HG02588 (cell line): ENCODE data around the gene E4F1.

Source experiments
- ATAC-seq: cut with Tn5 transposase; IDR thresholded peaks from one replicate; pipeline ENCODE4 v1.9.1; 2021; ENCODE audit warnings: mild to moderate bottlenecking, moderate library complexity; ENCODE audit not compliant: unreplicated experiment

Gene E4F1

DNA sequence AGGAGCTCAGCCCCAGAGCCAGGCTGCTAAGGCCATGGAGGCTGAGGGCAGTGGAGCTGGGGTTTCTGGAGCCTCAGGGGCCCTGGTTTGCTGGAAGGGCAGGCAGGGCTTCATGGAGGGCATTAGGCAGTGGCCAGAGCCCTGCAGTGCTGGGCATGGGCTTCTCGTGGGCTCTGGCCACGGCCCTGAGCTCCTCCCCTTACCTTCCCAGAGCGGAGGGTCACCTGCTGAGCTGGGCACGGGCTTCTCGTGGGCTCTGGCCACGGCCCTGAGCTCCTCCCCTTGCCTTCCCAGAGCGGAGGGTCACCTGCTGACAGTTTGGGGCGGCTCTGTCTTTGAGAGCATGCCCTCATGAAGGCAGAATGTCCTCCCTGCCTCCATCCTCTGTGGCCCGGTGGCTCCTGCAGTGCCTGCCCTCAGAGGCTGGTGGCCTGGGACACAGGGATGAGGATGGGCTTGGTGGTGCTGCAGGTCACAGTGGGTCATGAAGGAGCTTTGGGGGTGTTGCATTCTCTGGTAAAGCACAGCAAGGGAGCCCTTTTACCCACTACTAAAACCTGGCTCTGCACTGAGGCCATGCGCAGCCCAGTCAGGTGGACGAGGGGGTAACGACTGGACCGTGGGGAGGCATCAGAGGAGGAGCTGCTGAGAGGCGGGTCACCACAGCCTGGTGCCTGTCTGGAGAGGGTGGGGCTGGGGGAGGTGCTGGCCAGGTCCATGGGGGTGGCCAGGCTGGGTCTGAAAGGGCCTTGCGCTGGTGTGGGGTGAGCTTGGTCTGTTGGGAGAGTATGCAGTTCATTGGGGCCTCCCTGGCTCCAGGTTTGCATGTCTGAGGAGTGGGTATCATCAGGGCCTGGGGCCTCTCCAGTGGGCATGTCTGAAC is 47.4 kb downstream of the E4F1 start:
- ATAC-seq = no peak

DNA sequence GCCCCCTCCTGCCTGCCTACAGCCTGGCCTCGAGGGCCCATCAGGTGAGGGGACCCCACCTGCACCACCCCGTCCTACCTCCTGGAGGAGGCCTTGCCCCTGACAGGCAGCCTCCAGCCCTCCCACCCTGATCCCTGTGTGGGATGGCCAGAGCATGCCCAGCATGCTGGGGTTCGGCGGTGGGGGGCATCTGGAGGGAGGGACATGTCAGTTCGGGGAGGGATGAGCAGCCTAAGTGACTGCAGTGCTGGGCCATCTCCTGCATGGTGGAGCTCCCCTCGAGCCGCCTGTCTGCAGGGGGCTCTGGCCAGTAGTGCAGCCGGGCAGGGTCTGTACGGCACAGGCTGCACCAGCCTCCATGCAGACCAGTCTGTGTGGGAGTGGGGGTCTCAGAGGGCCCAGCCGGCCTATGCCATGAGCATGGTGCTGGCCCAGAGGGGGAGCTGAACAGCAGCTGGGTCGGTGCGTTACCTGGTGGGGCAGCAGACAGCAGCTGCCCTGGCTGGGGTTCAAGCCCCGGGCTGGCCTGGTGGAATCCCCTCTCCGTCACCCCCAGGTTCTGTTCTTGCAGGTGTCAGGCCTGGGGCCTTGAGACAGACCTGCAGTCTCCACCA is 48.6 kb downstream of the E4F1 start:
- ATAC-seq = no peak

DNA sequence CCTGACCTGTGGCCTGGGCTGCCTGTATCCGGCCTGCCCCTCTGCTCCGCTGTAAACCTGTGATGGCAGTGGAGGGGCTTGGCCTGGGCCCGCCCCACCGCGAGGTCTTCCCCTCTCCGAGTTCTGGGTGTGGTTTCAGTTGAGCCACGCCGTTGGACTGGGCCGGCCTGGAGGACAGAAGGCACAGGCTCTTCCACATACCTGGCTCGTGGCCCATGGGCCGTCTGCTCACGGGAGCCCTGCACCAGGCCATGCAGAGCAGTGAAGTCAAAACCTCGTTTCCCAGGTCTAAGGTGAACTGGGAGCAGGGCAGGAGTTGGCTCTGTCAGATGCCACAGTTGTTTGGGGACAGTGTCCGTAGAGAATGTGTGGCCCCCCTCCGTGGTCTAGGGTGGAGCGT is 50.1 kb downstream of the E4F1 start:
- no peak for ATAC-seq

DNA sequence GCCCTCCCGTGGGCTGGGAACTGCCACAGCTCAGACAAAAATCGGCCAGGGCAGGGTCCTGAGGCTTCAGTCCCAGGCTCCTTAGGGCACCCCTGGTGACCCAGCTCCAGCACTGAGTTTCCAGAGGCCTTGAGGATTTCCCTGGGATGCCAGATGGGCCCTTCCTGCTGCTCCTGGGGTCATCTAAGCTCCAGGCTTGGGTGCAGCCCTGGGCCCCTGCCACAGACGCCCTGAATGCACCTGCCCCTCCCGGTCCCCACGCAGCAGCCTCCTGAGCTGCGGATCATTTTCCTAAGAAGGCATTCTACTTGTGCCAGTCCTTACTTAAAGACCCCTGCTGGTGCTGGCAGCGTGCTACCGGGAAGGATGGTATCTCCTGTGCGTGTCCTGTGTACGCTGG is 50.5 kb downstream of the E4F1 start:
- ATAC-seq = no peak

DNA sequence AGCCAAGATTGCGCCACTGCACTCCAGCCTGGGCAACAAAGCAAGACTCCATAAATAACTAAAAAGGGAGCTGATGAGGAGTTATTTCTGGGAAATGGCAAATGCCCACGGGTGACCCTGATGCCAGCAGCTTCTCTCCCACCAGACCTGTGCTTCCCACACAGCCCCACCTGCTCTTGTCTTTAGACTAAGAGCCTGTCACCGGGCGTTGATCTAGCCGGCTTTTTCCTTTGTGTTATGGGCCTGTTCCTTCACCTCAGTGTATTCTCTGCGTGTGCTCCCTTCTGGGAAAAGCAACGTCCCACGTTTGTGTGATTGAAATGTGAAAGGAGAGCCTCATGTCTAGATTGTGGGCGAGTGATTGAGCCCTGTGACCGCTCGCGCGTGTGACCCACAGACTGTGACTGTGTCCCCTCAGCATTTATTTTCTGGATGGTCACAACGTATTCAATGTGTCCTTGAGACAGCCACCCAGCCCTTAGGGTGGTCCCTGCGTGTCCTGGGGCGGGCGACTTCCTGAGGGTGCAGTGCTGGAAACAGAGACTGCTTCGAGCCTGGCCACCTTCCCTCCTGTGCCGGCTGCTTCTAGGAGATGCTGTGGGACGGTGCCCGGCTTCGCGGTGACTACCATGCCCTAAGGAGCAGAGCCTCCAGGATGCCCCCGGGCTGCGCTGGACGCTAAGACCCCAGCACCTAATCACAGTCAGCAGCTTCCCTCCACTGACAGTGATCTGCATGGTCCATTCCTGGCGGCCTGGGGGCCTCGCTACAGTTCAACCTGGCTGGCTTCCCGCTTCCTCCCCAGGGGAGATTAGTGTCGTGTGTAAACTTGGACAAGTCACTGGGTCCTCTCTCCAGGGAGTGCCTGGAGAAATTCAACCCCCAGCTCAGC is 52.3 kb downstream of the E4F1 start:
- ATAC-seq = no peak

DNA sequence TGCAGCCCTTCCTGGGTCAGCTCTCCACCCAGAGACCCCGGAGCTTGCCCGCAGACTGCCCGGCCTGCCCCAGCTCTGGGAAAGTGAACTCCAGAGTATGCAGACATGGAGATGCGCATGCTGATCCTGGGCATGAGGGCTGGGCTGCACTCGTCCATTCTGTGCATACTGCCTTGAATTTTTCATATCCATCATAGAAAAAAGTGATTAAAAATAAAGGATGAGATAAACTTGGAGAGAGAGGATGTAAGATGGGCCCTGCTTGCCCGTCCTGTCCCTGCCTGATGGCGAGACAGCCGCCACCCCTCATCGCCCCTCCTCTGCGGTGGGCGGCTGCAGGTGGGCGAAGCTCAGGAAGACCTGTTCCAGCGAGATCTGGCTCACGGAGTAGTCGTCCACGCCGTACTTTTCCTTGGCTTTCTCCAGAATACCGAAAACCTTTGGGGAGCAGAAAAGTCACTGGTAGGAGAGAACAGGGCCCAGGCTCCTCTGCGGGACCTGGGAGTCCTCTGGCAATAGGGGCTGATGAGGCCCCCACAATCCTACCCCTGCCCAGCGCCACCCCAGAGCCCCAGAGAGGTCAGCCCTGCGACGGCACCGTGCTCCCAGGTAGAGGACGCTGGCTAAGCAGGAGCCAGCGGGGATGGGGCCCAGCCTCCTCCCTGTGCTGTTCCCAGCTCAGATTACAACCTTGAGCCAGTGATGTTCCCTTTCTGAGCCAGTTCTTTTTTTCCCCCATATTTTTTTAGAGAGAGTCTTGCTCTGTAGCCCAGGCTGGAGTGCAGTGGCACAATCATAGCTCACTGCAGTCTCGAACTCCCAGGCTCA is 53.2 kb downstream of the E4F1 start:
- ATAC-seq = no peak

DNA sequence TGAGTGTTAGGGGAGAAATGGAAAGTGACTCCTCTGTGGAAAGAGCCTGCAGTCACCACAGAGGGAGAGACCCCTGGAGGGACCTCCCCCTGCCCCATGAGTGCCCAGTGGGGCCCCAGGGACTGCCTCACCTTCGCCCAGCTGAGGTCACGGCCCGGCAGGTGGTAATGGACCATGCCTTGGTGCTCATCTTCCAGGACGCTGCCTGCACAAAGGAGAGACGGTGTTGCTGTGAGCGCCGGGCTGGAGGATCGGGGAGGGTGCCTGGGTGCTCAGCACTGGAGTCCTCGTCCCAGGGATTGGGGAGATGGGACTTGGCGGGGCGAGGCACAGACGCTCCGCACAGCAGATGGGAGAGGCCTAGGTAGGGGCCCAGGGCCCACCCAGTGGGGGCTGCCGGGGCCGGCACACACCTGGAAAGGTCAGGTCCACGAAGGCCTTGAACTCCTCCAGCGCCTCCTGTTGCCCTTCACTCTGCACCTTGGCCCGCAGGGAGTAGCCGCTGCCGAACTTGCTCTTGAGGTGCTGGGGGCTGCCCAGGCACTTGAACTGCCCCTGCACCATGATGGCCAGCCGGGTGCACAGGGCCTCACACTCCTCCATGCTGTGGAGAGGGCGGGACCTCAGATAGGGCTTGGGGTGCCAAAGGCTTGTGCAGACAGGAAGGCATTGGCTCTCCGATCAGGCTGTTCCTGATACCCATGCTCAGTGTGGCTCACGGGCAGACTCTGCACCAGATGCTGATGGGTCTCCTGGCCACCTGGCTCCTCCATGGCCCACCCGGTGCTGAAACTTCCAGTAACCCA is 54.3 kb downstream of the E4F1 start:
- ATAC-seq = no peak

DNA sequence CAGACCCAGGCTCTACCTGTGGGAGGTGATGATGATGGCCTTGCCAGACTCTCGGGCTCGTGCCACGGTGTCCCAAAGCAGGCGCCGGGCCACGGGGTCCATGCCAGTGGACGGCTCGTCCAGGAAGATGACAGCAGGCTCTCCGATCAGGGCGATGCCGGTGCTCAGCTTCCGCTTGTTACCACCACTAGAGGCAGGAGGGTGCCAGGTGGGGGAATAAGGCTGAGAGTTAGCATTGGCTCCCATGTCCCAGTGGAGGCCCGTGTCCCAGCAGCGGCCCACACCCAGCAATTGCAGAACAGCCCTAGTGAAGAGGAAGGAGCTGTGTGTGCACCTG is 54.8 kb downstream of the E4F1 start:
- no peak for ATAC-seq

DNA sequence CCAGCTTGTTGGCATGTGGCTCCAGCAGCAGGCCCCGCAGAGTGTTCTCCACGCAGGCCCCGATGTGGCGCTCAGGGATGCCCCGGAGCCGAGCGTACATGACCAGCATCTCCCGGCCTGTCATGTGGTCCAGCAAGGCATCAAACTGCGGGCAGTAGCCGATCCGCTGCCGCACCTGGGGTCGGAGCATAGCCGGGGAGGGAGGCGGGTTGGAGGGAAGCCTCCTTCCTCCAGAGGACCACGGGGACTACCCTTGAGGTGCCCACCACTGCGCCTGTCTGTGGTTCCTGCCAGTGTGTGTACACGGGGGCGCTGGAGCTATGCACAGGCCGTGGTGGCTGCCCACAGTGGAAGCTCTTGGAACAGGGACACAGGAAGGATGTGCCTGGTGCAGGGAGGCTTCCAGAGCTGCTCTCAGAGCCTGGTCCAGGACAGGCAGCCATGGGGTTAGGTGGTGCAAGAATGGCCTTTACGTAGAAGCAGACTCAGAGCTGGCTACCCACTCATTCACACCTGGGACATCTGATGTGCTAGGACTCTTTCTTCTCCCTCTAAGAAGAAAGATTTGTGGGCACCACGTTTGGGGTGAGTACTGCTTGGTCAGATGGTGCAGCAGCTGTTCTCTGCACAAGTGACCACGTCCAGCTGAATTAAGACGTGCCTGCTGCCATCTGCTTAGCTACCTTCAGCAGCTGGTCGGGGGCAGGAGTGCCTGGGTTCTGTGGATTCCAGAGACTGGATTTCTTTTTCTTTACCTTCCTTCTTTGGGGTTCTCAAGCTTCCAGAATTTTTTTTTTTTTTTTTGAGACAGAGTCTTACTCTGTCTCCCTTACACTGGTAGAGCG is 55.8 kb downstream of the E4F1 start:
- ATAC-seq = no peak

DNA sequence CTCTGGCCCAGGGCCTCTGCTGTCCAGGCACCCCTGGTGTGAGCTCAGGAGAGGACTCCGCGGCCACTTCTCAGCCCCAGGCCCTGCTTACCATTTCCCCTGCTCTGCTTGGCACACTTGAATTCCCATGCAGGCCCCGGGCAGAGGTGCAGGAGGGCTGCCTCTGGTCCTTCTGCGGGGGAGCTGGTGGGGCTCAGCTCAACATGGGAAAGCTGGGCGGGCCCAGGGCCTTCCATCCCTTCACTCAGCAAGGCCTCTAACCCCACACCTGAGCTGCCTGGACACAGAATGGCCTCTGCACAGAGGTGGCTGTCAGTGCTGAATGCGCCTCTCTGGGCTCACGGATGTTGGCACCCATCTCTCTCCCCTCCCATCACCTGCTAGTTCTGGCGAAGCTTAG is 57.1 kb downstream of the E4F1 start:
- no peak for ATAC-seq

DNA sequence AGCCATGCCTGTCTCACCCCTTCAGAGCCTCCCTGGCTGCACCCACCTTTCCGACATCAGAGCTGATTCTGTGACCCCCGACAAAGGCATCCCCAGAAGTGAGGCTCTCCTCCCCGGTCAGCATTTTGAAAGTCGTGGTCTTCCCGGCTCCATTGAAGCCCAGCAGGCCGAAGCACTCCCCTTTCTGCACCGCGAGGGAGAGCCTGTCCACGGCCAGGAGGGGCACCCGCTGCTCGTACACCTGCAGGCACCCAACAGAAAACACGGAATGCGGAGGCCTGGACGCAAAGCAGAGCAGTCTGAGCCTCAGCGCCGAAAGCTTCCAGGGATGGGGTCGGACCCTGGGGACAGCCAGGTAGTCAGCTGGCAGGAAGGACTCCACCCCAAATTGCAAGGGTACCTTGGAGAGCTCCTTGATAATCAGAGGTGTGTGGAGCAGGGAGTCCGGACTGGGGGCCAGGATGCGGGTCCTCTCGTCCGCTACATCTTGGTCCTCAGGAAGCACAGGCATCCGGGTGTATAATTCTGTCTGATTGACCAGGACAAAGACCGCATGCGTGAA is 57.7 kb downstream of the E4F1 start:
- ATAC-seq = no peak

DNA sequence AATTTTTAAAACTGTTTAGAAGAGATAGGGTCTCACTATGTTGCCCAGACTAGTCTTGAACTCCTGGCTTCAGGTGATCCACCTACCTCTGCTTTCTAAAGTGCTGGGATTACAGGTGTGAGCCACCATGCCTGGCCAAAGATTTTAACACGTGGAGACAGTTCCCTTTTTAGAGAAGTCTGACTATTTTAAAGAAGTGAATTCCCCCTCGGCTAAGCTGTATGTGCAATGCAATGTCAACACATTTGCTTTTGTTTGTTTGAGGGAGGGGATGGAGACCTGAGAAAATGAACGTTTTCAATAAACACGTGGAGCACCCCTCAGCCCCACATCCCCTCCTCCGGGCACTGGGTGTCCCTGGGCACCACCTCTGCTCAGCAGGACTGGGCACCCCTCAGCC is 58.9 kb downstream of the E4F1 start:
- no peak for ATAC-seq

DNA sequence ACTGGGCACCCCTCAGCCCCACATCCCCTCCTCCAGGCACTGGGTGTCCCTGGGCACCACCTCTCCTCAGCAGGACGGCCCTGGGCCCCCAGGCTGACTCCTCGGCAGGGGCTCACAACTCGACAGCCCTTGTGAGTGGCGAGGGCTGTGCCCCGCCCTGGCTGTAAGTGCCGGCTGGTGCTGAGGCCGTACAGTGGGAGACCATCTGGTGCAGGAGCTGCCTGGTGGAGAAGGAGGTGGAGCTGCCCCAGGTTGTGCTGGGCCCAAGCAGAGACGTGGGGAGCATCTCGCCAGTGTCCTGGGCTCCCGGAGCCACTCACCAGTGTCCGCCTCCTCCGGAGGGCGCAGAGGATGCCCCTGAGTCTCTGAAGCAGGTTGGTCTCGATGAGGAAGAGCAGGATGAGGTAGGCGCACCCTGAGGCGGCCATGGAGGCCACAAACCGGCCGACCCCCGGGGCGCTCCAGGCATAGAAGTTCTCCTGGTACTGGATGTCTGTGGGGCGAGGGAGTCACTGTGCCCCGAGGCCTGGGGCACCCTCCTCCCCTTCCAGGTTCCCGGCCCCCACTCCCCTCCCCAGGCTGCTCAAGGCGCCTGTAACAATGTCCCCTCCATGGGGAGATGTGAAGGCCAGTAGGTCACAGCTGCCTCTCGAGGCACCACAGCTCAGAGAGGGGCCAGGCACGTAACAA is 59.6 kb downstream of the E4F1 start:
- ATAC-seq = no peak

DNA sequence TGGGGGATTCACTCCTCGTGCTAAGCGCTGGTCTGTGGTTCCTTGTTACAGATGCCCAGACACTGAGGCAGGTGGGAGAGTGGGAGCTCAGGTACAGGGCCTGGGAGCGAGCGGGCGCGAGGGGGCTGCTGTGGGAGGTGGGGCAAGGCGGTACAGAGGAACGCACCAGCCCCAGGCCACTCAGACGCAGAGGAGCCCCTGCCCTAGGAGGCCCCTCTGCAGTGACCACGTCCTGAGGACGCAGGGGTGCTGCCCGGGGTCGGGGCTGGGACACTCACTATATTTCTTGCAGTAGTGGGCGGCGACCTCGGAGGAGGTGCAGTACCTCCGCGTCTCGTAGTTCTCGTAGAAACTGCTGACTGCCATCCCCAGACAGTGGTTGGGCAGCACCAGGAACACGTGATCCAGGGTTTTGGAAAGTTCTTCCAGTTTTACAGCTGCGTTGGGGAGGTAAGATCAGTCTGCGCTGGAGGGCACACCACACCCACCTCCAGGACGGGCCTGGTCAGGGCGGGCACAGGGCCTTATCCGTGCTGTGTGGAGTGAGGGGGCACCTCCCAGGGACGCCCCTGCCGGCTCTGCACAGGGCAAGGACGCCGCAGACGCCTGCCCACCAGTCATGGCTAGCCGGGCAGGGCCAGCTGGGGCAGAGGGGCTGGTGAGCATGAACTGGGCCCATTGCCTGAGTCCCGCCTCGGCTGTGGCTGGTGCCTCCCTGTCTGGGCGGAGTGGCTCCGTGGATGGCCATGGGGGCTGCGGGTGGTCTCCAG is 60.8 kb downstream of the E4F1 start:
- no peak for ATAC-seq

DNA sequence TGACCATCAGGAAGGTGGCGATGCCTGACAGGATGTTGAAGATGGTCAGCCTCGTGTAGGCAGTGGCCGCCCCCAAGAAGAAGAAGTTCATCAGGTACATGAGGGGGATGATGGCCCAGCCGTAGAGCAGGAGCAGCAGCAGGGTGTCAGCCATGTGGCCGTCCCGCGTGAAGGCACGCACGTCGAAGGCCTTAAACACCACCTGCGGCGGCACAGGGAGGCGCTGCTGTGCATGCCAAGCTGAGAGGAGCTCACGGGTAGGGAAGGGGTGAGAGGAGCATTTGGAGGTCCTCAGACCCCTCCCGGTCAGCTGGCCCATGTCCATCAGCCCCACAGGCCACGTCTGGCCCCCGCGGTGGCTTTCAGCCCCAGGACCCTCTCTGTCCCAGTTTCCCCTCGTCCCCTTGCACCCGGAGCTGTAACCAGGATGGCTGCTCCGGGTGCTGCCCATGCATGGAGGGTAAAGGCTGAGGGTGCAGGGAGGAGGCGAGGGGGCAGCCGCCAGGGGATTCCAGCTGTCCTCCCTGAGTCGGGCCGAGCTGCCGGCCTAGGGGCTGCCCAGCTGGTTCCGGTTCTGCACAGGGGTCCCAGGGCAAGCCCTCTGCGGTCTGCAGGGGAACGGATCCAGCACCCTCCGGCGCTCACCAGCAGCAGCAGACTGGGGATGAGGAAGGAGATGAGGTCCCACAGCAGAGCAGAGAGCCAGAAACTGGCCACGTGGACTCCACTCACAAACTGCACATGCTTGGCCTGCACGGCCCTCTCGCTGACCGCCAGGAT is 61.6 kb downstream of the E4F1 start:
- no peak for ATAC-seq
